Measurements from ENCODE around the gene TMEM30A.

The TMEM30A gene

GRCh38 chr6:75230484-75231325, 53.9 kb downstream of the TMEM30A start:
- no peaks in the 10 kb centered on the region for H3K27me3 ChIP-seq (replicated peaks; ENCODE audit: control insufficient read depth, insufficient read depth, low read length)
- H3K4me3 ChIP-seq (ENCODE audit: low read length), result no peak overlapping the region
- H3K4me1 ChIP-seq (ENCODE audit: control insufficient read depth, insufficient read depth, low read length), result peaks cover 46% of the 10 kb centered on the region
- no peaks in the 10 kb centered on the region for H3K9me3 ChIP-seq (ENCODE audit: control insufficient read depth, low read length)
- DNase-seq (ENCODE audit: low read depth), result peak; percentile 88
- peak overlapping the region; percentile 39 for H3K9ac ChIP-seq (ENCODE audit: low read length)
- no peaks in the 10 kb centered on the region for H3K36me3 ChIP-seq (ENCODE audit: control insufficient read depth, insufficient read depth, low read length, severe bottlenecking)

- H3K4me3 ChIP-seq (ENCODE audit: low read length), result no peak overlapping the region
- H3K9ac ChIP-seq (ENCODE audit: low read length), result peak overlapping the region; percentile 5
- no peak for DNase-seq (ENCODE audit: low read depth)
- H3K9me3 ChIP-seq (ENCODE audit: control insufficient read depth, low read length), result no peaks in the 10 kb centered on the region
- no peaks in the 10 kb centered on the region for H3K27me3 ChIP-seq (replicated peaks; ENCODE audit: control insufficient read depth, insufficient read depth, low read length)
- H3K36me3 ChIP-seq (ENCODE audit: control insufficient read depth, insufficient read depth, low read length, severe bottlenecking), result no peaks in the 10 kb centered on the region
- peaks cover 56% of the 10 kb centered on the region for H3K4me1 ChIP-seq (ENCODE audit: control insufficient read depth, insufficient read depth, low read length)
Observed at GRCh38 chr6:75224303-75224926, 60.2 kb downstream of the TMEM30A start.

- Histone ChIP-seq H3K4me3 (ENCODE audit: low read length) (no peak overlapping the region), H3K9ac (ENCODE audit: low read length) (peak overlapping the region; percentile 69), H3K36me3 (ENCODE audit: control insufficient read depth, insufficient read depth, low read length, severe bottlenecking) (no peaks in the 10 kb centered on the region), H3K27me3 (replicated peaks; ENCODE audit: control insufficient read depth, insufficient read depth, low read length) (no peaks in the 10 kb centered on the region), H3K9me3 (ENCODE audit: control insufficient read depth, low read length) (no peaks in the 10 kb centered on the region), H3K4me1 (ENCODE audit: control insufficient read depth, insufficient read depth, low read length) (peaks cover 56% of the 10 kb centered on the region)
- no peak for DNase-seq (ENCODE audit: low read depth)
Observed at GRCh38 chr6:75223428-75223827, 61.2 kb downstream of the TMEM30A start.

GRCh38 chr6:75222261-75222660, 62.3 kb downstream of the TMEM30A start:
- Histone ChIP-seq H3K27me3 (replicated peaks; ENCODE audit: control insufficient read depth, insufficient read depth, low read length) (no peaks in the 10 kb centered on the region), H3K36me3 (ENCODE audit: control insufficient read depth, insufficient read depth, low read length, severe bottlenecking) (no peaks in the 10 kb centered on the region), H3K4me3 (ENCODE audit: low read length) (peak overlapping the region; percentile 52), H3K9me3 (ENCODE audit: control insufficient read depth, low read length) (no peaks in the 10 kb centered on the region), H3K9ac (ENCODE audit: low read length) (peak overlapping the region; percentile 69), H3K4me1 (ENCODE audit: control insufficient read depth, insufficient read depth, low read length) (peaks cover 66% of the 10 kb centered on the region)
- no peak for DNase-seq (ENCODE audit: low read depth)

GRCh38 chr6:75221116-75221515, 63.5 kb downstream of the TMEM30A start:
- no peaks in the 10 kb centered on the region for H3K36me3 ChIP-seq (ENCODE audit: control insufficient read depth, insufficient read depth, low read length, severe bottlenecking)
- peaks cover 67% of the 10 kb centered on the region for H3K4me1 ChIP-seq (ENCODE audit: control insufficient read depth, insufficient read depth, low read length)
- H3K9me3 ChIP-seq (ENCODE audit: control insufficient read depth, low read length), result no peaks in the 10 kb centered on the region
- no peak overlapping the region for H3K4me3 ChIP-seq (ENCODE audit: low read length)
- H3K27me3 ChIP-seq (replicated peaks; ENCODE audit: control insufficient read depth, insufficient read depth, low read length), result no peaks in the 10 kb centered on the region
- DNase-seq (ENCODE audit: low read depth), result no peak
- no peak overlapping the region for H3K9ac ChIP-seq (ENCODE audit: low read length)

GRCh38 chr6:75220357-75220756, 64.2 kb downstream of the TMEM30A start:
- no peaks in the 10 kb centered on the region for H3K36me3 ChIP-seq (ENCODE audit: control insufficient read depth, insufficient read depth, low read length, severe bottlenecking)
- H3K27me3 ChIP-seq (replicated peaks; ENCODE audit: control insufficient read depth, insufficient read depth, low read length), result no peaks in the 10 kb centered on the region
- H3K4me1 ChIP-seq (ENCODE audit: control insufficient read depth, insufficient read depth, low read length), result peaks cover 64% of the 10 kb centered on the region
- H3K9ac ChIP-seq (ENCODE audit: low read length), result no peak overlapping the region
- no peak for DNase-seq (ENCODE audit: low read depth)
- H3K9me3 ChIP-seq (ENCODE audit: control insufficient read depth, low read length), result no peaks in the 10 kb centered on the region
- H3K4me3 ChIP-seq (ENCODE audit: low read length), result peak overlapping the region; percentile 9

GRCh38 chr6:75219263-75219662, 65.3 kb downstream of the TMEM30A start:
- DNase-seq (ENCODE audit: low read depth), result no peak
- no peaks in the 10 kb centered on the region for H3K27me3 ChIP-seq (replicated peaks; ENCODE audit: control insufficient read depth, insufficient read depth, low read length)
- no peak overlapping the region for H3K9ac ChIP-seq (ENCODE audit: low read length)
- no peaks in the 10 kb centered on the region for H3K36me3 ChIP-seq (ENCODE audit: control insufficient read depth, insufficient read depth, low read length, severe bottlenecking)
- no peaks in the 10 kb centered on the region for H3K9me3 ChIP-seq (ENCODE audit: control insufficient read depth, low read length)
- no peak overlapping the region for H3K4me3 ChIP-seq (ENCODE audit: low read length)
- H3K4me1 ChIP-seq (ENCODE audit: control insufficient read depth, insufficient read depth, low read length), result peaks cover 58% of the 10 kb centered on the region

GRCh38 chr6:75217193-75217592, 67.4 kb downstream of the TMEM30A start:
- no peak overlapping the region for H3K9ac ChIP-seq (ENCODE audit: low read length)

GRCh38 chr6:75215291-75215690, 69.3 kb downstream of the TMEM30A start:
- DNase-seq (ENCODE audit: low read depth), result no peak
- Histone ChIP-seq H3K36me3 (ENCODE audit: control insufficient read depth, insufficient read depth, low read length, severe bottlenecking) (no peaks in the 10 kb centered on the region), H3K9ac (ENCODE audit: low read length) (no peak overlapping the region), H3K4me1 (ENCODE audit: control insufficient read depth, insufficient read depth, low read length) (peaks cover 49% of the 10 kb centered on the region), H3K9me3 (ENCODE audit: control insufficient read depth, low read length) (no peaks in the 10 kb centered on the region), H3K4me3 (ENCODE audit: low read length) (no peak overlapping the region), H3K27me3 (replicated peaks; ENCODE audit: control insufficient read depth, insufficient read depth, low read length) (no peaks in the 10 kb centered on the region)

More at GRCh38 chr6:75217193-75217592, 67.4 kb downstream of the TMEM30A start:
- DNase-seq (ENCODE audit: low read depth), result peak; percentile 47
- Histone ChIP-seq H3K4me1 (ENCODE audit: control insufficient read depth, insufficient read depth, low read length) (peaks cover 50% of the 10 kb centered on the region), H3K9me3 (ENCODE audit: control insufficient read depth, low read length) (no peaks in the 10 kb centered on the region), H3K36me3 (ENCODE audit: control insufficient read depth, insufficient read depth, low read length, severe bottlenecking) (no peaks in the 10 kb centered on the region), H3K27me3 (replicated peaks; ENCODE audit: control insufficient read depth, insufficient read depth, low read length) (no peaks in the 10 kb centered on the region), H3K4me3 (ENCODE audit: low read length) (peak overlapping the region; percentile 48)

GRCh38 chr6:75213732-75214131, 70.9 kb downstream of the TMEM30A start:
- H3K27me3 ChIP-seq (replicated peaks; ENCODE audit: control insufficient read depth, insufficient read depth, low read length), result no peaks in the 10 kb centered on the region
- H3K9ac ChIP-seq (ENCODE audit: low read length), result no peak overlapping the region
- peaks cover 43% of the 10 kb centered on the region for H3K4me1 ChIP-seq (ENCODE audit: control insufficient read depth, insufficient read depth, low read length)
- no peaks in the 10 kb centered on the region for H3K9me3 ChIP-seq (ENCODE audit: control insufficient read depth, low read length)
- no peak overlapping the region for H3K4me3 ChIP-seq (ENCODE audit: low read length)
- no peaks in the 10 kb centered on the region for H3K36me3 ChIP-seq (ENCODE audit: control insufficient read depth, insufficient read depth, low read length, severe bottlenecking)
- DNase-seq (ENCODE audit: low read depth), result no peak

- Histone ChIP-seq H3K4me3 (ENCODE audit: low read length) (no peak overlapping the region), H3K27me3 (replicated peaks; ENCODE audit: control insufficient read depth, insufficient read depth, low read length) (no peaks in the 10 kb centered on the region), H3K4me1 (ENCODE audit: control insufficient read depth, insufficient read depth, low read length) (peaks cover 48% of the 10 kb centered on the region), H3K9me3 (ENCODE audit: control insufficient read depth, low read length) (no peaks in the 10 kb centered on the region), H3K36me3 (ENCODE audit: control insufficient read depth, insufficient read depth, low read length, severe bottlenecking) (no peaks in the 10 kb centered on the region), H3K9ac (ENCODE audit: low read length) (no peak overlapping the region)
- peak; percentile 49 for DNase-seq (ENCODE audit: low read depth)
Observed at GRCh38 chr6:75213112-75213511, 71.5 kb downstream of the TMEM30A start.

Data from adipocyte (in vitro differentiated cells).